NCI-H2227 (cell line): Measurements from ENCODE around the gene MELTF.

ENCODE experiments used
- DNase-seq: peaks from one replicate; lab custom pipeline; 2025; ENCODE audit not compliant: unreplicated experiment; lab: John Stamatoyannopoulos, UW

MELTF gene

DNA sequence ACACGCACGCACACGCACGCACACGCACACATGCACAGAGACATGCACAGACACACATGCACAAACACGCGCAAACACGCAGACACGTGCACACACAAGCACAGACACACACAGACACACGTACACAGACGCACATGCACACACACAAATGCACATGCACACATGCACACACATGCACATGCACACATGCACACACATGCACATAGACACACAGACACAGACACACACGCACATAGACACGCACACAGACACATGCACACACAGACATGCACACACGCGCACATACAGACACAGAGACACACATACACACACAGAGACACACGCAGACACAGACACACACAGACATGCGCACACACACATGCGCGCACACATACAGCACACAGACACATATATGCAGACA is 34.6 kb downstream of the MELTF start:
- no peak for DNase-seq

DNA sequence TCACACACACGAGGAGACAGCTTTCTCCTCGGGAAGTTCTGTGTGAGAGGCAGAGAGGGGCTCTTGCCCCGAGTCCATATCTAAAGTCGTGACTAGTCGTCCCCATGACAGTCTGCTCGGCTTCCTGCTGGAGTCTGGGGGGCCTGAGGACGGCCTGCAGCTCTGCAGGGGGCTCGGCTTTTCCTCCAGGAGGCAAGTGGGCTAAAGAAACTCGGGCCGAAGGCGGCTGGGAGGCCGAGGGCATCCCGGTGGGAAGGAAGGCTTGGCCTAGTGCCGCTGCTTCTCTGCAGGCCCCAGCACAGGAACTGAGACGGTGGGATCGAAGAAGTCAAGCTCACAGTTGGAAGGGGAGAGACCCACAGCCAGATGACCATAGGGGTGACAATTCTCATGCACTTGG is 35.6 kb downstream of the MELTF start:
- DNase-seq, result no peak

DNA sequence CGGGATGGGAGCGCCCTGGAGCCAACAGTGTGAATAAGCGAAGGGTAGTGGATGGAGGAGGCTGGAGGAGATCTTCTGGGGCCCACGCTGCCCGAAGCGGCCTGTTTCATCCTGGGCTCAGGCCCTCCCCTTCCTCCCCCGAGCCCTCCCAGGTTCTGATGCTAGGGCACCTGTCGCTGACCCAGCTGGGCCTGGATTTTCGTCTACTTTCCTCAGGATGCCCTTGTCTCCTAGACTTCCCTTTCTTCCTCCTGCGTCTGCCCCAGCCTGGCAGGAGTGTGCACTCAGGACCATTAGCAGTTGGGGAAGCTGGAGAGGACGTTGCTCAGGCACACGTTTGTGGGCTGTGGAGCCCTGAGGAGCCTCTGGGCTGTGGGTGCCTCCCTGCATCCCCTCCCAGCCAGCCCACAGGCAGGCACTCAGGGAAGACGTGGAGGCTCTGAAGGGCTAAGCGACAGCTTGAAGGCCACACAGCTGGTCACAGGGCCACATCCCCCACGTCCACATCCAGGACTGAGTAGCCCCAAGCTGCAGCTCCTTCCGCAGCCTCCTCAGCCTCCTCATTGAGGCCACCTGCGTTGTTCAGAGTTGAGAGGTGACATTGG is 37.1 kb downstream of the MELTF start:
- DNase-seq, result no peak

DNA sequence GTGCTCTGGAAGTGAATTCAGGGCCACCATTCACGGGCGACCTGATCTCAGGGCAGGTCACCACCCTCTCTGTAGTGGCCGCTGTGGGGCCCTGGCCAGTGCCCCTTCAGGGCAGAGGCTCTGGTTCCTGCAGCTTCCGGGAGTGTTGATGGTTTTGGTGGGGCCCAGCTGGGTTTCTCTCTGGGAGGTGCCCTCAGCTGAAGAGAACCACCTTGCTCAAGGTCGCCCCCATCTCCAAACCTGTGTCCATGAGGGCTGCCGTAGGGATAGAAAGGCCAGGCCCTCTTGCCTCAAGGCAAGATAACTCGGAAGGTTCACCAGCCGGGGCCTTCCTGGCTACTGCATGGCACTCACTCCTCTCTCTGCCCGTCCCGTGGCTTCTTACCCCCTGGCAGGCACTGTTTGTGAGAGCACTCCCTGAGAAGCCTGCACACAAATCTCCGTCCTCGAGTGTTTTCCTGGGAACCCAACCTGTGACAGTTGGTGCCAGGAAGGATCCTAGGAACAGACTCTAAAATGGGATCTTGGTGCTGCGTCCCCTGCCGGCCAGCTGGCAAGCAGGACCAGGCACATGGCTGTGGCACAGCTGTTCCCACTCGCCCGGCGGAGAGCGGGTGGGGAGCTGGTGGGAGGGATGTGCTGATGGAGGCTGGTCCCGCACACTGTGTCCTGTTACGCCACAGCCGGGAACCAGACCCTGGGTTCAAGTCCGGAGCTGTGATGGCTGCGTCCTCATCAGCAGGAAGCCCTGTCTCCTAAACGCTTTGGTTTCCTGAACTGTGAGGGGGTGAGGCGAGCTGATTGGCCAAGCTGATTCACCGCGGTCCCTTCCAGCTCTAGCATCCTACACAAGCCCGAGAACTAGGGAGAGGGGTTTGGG is 37.8 kb downstream of the MELTF start:
- DNase-seq, result no peak

DNA sequence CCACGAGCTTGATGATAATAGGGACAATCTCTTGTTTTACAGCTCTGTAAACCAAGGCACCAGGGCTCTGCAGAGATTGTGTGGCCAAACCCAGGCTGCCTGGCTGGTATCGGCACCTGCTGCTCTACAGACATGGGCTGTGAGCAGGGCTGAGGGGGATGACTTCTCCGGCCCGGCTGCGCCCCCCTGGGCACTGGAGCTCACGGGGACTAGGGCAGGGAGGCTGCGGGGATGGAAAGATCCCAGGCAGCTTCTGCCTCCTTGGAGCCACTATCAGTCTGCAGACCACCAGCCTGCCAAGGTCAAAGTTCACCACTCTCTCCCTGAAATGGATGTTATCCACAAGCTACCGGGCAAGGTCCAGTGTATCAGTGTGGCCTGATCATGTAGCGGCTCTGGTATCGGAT is 39.0 kb downstream of the MELTF start:
- no peak for DNase-seq

DNA sequence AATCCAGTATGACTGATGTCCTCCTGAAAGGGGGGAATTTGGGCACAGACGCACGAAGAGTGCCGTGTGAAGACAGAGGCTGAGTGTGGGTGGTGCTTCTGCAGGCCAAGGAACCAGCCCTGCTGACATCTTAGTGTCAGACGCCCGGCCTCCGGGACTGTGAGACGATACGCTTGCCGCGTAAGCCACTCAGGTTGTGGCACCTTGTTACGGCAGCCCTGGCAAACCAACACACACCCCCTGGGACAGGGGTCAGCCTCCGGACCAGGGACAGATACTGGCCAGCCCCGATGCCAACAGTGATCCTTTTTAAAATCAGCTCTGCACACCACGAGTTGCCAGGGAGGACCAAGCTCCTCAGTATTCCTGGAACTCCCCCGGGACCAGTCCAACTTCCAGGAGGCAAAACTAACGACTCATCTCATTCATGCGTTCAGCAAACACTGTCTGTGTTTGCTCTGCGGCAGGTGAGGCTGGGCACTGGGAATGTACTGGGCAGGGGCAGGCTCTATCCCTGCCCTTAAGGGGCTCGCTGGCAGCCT is 39.8 kb downstream of the MELTF start:
- no peak for DNase-seq

DNA sequence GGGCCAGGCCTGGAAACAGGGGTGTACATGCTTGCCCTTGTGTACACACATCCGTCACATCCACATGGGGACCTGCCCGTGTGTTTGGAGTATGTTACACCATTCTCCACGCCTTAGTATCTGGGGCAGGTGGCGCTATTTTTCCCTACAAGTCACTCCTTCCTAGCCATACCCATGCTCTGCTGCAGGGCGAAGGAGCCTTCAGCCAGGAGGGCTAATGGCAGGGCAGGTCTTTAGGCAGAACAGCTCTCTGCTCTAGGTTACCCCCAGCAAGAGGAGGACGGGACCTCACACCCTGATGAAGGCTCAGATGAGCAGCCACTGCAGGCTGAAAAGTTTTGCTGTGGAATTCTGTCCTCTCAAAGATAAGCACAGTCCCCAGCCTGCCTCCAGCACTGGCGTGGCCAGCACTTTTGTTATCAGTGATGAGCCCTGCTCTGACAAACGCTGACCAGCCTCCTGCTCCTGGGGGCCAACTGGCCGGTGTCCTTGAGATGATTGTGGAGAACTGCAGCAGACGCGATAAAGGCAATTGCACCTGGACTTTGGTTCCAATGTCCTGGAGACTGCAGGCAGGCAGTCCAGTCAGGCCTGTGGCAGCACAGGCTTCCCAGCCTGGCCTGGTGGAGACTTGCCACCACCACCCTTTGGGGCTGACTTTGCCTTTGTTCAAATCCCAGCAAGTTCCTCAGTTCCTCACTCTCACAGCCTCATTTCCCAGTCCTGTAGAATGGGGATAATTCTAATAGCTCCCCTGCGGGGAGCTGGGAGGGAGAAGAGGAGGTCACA is 41.2 kb downstream of the MELTF start:
- DNase-seq, result no peak

DNA sequence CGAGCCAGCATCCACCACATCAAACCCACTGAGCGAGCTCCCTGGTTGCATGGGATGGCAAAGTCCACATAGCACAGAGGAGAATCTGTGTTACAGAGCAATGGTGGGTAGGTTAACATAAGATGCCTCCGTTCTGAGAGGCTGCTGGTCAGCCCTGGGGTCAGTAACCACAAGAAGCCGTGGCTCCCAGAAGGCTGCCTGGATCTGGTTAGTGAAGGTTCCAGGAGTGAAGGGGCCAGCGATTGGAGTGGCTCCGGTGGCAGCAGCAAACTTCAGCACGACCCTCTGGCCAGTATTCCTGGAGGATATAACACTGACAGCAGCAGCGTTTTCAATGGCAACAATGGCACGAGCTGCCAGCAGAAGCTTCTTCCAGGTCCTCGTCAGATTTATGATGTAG is 42.6 kb downstream of the MELTF start:
- no peak for DNase-seq

DNA sequence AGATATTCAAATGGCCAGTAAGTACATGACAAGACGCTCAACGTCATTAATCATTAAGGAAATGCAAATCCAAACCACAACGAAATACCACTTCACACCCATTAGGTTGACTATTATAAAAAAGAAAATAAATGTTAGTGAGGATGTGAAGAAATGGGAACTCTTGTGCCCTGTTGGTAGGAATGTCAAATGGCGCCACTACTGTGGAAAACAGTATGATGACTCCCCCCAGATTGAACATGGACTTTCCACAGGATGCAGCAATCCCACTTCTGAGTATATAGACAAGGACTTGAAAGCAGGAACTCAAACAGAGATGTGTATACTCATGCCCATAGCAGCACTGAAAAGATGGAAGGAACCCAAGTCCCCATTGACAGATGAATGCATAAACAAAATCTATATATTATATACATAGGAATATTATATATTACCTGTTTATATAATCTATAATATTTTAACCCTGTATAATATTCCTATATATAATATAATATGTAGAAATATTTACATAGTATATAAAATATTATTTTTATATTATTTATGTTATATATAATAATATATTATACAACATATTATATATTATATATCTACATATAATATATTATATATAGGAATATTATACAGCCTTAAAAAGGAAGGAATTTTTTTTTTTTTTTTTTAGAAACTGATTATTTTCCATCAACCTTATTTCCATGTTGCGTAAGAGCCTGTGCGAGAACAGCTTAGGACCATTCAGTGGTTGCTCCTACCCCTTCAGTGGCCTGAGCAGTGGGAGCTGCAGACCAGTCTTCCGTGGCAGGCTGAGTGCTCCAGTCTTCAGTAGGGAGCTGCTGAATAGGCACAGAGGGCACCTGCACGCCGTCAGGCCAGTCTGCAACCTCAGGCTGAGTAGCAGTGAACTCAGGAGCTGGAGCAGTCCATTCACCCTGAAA is 43.4 kb downstream of the MELTF start:
- DNase-seq, result no peak

DNA sequence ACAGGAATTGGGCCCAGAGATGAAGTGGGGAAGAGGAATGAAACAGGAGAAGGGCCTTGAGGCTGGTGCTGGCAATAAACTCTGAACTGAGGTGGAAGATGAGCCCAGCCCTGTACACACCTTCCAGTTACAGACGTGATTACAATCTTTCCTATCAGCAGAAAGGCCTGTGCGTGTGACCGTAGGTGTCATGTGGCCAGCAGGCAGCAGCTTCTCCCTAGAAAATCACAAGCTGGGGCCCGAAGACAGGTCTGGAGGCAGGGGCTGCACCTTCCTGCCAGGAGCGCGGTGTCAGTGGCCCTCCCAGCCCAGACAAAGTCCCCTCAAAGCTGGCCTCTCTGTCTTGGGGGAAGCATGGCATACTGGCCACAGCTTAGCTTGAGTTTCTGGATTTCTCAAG is 44.3 kb downstream of the MELTF start:
- DNase-seq, result no peak

DNA sequence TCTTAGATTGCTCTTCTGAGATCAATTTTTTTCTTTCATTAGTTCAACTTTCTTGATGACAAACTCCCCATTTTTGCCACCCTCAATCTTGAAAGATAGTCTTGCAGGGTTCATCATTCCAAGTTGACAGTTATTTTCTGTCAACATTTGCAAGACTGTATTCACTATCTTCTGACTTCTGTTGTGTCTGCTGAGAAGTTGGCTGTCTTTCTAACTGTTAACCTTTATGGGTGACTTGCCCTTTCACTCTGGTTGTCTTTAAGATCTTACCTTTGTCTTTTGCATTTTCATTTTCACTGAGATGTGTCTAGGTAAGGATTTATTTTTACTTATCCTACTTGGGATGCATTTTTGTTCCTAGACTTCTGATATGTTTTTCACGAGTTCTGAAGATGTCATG is 46.4 kb downstream of the MELTF start:
- DNase-seq, result no peak

DNA sequence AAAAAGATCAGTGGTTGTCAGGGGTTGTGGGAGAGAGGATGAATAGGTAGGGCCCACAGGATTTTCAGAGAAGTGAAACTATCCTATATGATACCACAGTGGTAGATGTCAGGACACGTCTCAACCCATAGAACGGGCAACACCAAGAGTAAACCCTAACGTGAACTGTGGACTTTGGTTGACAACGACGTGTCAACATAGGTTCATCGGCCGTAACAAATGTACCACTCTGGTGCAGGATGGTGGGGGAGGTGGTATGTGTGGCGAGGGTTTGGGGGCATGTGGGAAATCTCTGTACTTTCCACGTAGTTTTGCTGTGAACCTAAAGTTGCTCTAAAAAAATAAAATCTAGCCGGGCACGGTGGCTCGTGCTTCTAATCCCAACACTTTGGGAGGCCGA is 48.0 kb downstream of the MELTF start:
- no peak for DNase-seq

DNA sequence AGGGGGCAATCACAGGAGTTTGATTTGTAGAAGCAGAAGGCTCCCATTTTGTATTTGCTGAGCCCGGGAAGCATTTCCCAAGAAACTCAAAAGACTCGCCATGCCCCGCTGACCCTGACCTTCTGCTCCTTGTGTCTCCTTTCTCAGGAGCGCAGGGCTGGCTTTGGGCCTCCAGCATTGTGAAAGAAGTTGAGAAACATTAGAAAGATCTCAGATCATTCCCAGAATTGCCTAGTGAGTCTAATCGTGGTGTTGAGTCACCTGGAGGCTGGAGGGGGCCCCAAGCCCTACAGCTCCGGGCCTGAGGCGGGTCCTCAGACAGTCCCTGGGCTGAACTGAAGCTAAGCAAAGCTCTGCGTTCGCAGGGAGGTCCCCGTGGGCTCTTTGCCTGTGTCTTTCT is 50.1 kb downstream of the MELTF start:
- no peak for DNase-seq

DNA sequence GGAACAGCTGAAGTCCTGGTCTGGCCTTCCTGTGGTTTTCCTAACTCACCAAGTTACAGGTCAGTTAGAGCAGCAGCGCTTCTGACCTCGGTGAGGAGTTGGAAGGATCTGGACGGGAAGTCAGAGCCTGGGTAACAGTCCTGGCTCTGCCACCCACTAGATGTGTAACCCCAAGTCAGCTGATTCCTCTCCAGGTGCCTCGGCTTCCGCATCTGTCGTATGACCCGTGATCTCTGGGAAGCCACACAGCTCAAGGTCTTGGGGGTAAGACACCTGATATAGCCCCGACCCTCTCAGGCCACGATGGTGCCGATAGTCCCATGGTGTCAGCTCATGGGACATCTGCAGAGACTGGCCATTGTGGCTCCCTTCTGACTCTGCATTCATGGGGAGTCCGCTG is 52.7 kb downstream of the MELTF start:
- DNase-seq, result no peak

DNA sequence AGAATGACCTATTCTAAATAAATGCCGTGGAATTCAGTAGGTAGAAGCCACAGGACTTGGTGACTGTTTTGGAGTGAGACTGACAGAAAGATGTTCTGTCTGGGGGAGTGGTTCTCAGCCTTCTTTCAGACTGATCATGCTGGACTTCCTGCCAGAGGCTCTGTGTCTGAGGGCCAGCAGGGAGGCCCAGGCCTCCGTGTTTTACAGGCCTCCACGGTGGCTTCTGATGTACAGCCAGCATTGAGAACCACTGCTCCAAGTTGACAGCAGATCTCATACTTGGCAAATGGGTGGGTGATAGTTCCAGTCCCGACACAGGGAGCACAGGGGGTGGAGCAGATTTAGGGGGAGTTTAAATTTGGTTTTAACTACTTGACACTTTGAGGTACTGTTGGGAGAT is 54.3 kb downstream of the MELTF start:
- DNase-seq, result no peak

DNA sequence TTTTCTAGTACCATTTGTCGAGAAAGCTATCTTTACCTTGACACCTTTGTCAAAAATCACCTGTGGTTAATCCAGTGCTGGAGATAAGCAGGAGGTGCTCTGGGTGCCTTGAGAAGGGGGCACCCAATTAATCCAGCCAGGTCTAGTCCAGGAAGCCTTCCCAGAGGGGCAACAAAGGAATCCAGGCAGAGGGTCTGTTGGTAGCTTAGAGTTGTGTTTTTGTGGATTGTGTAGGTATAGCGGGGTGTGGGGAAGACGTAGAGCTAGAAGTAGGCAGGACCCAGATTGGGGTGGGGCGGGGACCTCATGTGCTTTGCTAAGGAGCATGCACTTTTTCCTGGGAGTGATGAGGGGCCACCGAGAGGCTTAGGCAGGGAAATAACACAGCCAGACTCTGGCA is 55.0 kb downstream of the MELTF start:
- DNase-seq, result no peak

DNA sequence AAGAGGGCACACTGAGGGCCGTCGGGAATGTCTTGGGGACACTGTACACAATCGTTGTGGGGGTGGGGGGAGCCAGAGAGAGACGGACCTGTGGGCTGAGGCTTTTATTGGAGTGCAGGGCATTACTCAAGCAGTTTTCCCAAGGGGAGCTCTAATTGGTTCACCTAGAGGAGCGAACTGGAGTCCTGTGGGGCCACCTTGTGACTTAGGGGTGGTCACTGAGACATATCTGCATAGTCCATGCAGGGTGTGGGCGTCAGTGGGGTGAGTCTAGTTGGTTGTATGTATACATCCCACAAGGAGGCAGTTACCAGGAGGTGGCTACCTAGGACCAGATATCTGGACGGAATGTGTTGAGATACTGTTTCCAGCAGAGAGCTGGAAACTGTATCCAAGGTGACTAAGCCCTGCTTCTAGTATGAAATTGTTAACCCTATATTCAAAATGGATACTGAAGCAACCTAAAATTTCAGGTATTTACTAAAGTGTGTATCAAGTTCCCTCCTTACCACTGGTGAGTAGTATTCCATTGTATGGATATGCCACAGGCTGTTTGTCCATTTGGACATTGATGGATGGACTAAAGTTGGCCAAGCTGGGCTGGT is 58.4 kb downstream of the MELTF start:
- DNase-seq, result no peak

DNA sequence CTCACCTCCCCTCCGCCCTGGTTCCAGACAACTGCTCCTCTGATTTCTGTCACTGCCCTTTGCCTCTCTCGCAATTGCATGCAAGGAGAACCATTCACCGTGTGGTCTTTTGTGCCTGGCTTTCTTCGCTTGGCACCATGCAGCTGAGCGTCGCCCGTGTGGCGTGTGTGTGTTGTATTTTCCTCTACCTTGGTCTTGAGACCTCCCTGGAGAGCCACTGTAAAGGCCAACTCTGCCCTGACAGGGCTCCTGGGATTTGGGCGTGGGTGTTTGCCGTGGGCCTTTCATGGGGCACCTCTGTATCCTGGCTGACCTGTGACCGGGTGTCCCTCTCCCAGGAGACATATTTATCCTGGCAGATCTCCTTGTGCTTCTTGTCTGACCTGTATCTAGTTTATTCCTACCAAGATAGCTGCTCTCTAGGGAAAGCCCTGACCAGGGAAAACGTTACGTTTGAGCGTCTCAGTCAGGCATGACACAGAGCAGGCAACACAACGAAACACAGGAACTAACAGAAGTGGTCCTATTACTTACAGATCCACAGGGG is 59.0 kb downstream of the MELTF start:
- no peak for DNase-seq

DNA sequence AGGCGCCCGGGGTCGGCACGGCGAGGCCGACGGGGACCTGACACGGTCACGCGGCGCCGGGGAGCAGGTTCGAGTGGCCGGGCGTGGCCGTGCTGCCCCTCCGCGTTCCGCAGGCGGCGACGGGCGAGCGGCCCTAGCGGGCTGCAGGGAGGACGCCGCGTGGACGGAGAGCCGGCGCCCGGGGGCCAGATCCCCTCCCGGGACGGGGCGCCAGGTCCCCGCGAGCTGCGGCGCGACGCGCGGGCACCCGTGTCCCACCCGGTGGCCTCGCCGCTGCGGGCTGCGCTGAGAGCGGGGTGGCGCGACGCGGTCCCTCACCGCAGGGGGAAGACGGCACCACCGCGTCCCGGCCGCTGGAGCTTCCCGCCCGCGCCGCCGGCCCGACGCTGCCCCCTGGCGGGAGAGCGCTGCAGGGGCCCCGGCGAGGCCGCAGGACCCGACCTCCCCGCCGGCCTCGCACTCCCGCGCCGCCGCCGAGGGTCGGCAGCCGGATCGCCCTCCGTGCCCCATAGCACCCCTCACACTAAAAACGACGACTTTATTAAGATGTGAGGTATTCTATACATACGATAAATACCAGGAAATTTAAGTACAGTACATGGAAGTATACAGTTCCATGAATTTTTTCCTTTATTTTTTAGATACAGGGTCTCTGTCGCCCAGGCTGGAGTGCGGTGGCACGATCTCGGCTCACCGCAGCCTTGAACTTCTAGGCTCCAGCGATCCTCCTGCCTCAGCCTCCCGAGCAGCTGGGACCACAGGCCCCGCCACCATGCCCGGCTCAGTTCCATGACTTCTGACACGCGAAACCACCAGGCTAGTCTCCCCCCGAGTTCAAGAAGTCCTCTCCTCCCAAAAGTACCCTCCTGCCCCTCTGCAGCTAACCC is 59.7 kb downstream of the MELTF start:
- peak; percentile 68 for DNase-seq
